ENCODE results near the gene SLC45A1. TPM values are rescaled to one million over a fixed set of nuclear protein-coding genes. Genes with fewer than 3 reads are reported as not detected.

Gene SLC45A1
- 13.4 and 26.2 TPM in 2 replicates for polyA plus RNA-seq

GRCh38 chr1:8317647-8318381, at the start of gene SLC45A1:
Gene SLC45A1, plus strand, starts transcription at chr1:8318114. Its CDS starts 6,216 bp downstream, at chr1:8324330.

